NCI-H748 (cell line): Measurements from ENCODE around the gene ASL.
"Not testable (repeated sequence)": the region's sequence is repeated elsewhere in the genome, so short reads cannot be mapped to it uniquely, and the experiment has no call there.

Experiments used
- DNase-seq: peaks from one replicate; lab custom pipeline; 2025; ENCODE audit not compliant: unreplicated experiment; lab: John Stamatoyannopoulos, UW

ASL gene

DNA sequence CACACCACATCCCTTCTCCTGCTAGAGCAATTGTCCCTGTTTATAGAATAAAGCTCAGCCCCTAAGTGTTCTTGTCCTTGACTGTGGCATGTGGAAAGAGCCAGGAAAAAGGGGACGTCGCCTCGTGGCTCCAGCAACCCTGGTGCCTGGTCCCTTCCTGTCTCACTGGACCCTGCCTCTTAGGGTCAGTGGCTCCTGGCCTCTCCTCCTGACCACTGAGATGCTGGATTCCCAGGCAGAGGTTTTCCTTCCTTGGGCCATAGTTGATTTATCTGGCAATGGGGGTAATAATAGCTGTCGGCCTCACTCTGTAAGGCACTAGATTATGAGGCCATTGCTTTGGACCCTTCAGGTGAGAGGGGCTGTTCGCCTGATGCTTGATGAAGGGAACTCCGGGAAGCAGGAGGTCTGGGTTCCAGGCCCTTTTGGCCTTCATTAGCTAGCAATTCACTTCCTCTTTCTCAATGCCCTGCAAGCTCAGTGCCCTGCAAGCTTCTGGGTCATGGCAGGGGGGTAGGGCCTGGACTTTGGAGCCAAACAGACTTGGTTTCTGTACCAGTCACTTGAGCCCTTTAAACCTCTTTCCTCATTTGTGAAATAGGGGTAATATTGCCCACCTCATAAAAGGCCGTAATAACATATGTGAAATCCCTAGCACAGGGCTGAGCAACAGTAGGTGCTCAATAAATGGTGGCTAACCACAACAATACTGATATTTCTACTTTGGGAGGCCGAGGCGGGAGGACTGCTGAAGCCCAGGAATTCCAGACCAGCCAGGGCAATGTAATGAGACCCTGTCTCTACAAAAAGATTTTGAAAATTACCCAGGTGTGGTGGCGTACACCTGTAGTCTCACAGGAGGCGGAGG lies 1.1 kb downstream of the ASL start:
- DNase-seq, result no peak

DNA sequence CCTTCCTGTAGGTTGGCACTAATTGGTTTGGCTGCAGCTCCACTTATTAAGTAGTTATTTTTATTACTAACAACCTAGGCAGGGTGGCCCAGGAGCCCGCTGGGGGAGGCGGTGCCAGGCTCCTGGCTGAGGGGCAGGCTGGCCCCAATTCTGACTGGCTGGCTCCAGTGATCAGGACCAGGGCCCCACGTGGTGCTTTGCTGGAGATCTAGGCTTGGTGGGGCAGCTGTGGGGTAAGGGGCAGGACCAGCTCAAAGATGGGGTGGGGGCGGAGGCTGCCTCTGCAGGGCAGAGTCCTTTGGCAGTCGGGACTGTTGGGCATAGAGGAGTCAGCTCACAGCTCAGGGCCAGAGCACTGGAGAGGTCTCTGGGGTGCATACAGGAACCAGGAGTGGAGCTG lies 2.4 kb downstream of the ASL start:
- no peak for DNase-seq

DNA sequence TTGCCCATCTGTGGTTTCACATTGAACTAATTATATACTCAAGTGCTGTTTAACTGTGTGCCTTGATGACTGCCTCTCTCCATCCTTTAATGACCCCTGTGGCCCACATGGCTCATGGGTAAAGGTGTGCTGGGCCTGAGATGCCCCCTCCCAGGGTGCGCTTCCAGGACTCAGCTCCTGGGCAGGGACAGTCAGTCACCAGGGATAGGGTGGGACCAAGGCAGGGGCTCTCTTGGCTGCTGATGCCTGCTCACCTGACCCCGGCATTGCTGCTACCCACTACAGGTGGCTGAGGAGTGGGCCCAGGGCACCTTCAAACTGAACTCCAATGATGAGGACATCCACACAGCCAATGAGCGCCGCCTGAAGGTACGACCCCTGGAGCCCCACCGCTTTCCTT lies 6.5 kb downstream of the ASL start:
- no peak for DNase-seq

DNA sequence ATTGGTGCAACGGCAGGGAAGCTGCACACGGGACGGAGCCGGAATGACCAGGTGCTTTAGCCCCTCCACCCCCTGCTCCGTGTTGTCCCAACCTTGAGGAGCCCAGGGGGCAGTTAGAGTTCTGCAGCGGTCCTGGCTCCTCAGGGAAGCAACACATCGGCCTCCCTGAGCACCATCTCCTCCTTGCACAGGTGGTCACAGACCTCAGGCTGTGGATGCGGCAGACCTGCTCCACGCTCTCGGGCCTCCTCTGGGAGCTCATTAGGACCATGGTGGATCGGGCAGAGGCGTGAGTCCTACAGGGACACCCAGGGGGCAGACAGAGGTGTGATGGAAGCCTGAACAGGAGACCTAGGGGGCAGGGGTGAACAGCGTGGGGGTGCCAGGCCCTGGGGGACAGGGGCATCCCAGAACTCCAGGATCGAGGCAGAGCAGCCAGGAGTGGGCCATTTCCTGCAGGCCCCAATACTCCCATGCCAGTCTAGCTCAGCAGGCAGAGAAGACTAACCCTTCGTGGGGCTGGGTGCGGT lies 7.3 kb downstream of the ASL start:
- DNase-seq, result no peak

DNA sequence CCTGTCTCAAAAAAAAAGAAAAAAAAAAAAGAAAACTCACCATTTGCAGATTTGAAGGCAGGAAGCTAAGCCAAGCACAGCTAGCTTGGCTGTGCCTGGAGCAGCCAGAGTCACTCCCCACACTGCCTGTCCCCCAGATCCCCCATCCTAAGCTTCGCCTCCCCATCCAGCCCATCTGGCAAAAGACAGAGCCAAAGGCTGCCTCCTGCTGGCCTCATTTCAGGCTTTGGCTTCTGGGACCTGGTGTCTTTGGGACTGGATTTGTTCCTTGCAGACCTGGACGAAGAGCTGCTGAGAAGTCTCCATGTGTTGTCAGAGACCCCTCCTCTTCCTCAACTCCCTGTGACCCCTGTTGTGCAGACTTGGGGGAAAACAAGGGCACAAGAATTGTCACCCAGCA lies 8.1 kb downstream of the ASL start:
- no peak for DNase-seq

DNA sequence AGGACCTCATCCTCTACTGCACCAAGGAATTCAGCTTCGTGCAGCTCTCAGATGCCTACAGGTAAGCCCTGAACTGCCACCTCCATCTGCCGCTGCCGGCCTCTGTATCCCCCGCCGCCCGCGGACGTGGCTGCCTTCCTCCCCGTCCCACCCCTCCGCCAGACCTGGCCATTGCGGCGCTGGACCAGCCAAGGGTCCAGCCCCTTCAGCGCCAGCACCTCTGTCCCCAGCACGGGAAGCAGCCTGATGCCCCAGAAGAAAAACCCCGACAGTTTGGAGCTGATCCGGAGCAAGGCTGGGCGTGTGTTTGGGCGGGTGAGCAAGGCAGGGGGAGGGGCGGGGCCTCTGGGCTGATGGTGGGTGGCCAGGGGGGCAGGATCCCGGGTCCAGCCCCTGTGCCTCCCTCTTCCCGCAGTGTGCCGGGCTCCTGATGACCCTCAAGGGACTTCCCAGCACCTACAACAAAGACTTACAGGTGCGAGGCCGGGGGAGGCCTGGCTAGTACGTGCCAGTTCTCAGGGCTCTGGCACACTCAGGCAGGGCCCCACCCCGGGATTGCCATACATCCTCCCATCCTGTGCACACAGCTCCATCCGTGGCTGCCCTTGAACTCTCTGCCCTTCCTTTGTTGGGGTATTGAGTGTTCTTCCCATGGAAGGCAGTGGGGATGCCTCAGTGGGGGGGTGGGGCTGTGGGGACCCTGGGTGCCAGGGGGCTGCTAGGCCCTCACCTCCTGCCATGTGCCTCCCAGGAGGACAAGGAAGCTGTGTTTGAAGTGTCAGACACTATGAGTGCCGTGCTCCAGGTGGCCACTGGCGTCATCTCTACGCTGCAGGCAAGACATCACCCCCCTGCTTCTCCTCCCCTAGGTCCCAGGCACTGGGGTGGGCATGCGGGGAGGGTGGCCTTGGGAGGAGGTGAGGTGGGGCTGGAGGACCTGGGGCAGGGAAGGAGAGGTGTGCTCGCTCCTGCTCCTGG lies 13.5 kb downstream of the ASL start:
- no peak for DNase-seq

DNA sequence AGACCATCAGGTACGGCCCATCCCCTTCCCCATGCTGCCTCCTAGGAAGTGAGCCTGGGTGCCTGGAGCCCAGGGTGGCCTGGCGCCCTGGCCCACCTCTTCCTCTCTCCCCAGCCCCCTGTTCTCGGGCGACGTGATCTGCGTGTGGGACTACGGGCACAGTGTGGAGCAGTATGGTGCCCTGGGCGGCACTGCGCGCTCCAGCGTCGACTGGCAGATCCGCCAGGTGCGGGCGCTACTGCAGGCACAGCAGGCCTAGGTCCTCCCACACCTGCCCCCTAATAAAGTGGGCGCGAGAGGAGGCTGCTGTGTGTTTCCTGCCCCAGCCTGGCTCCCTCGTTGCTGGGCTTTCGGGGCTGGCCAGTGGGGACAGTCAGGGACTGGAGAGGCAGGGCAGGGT lies 17.0 kb downstream of the ASL start:
- no peak for DNase-seq

DNA sequence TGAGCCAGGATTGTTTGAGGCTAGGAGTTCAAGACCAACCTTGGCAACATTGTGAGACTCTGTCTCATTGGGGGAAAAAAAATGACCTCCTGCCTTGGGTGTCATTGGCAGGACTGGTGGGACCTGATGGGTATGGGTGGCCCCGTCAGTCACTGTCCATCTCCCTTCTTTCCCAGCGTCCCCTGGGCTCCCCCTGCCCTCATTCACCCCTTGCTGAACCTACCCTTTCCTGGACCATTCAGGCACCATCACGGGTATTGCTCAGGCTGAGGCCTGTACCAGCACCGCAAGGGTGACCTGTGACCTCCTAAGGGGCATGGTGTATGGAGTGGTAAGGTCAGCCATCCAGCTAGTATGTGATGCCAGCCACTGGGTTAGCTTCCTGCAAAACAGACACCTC lies 19.4 kb downstream of the ASL start:
- no peak for DNase-seq

DNA sequence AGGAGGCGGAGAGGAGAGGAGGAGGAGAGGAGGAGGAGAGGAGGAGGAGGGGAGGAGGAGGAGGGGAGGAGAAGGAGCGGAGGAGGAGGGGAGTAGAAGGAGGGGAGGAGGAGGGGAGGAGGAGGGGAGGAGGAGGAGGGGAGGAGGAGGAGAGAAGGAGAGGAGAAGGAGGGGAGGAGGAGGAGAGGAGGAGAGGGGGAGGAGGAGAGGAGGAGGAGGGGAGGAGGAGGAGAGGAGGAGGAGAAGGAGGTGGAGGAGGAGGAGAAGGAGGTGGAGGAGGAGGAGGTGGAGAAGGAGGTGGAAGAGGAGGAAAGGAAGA lies 23.6 kb downstream of the ASL start:
- no peak for DNase-seq

DNA sequence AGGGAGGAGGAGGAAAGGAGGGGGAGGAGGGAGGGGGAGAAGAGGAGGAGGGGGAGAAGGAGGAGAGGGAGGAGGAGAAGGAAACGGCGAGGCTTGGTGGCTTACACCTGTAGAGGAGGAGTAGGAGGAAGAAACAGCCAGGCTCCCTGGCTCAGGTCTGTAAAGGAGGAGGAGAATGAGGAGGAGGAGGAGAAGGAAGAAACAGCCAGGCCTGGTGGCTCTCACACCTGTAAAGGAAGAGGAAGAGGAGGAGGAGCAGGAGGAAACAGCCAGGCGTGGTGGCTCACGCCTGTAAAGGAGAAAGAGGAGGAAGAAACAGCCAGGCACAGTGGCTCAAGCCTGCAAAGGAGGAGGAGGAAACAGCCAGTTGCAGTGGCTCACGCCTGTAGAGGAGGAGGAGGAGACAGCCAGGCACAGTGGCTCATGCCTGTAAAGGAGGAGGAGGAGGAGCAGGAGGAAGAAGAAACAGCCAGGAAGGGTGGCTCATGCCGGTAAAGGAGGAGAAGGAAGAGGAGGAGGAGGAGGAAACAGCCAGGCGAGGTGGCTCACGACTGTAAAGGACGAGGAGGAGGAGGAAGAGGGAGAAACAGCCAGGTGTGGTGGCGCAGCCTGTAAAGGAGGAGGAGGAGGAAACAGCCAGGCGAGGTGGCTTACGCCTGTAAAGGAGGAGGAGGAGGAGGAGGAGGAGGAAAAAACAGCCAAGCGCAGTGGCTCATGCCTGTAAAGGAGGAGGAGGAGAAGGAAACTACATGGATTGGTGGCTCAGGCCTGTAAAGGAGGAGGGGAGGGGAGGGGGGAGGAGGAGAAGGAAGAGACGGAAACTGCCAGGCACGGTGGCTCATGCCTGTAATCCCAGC lies 24.2 kb downstream of the ASL start:
- peak; percentile 73 for DNase-seq

DNA sequence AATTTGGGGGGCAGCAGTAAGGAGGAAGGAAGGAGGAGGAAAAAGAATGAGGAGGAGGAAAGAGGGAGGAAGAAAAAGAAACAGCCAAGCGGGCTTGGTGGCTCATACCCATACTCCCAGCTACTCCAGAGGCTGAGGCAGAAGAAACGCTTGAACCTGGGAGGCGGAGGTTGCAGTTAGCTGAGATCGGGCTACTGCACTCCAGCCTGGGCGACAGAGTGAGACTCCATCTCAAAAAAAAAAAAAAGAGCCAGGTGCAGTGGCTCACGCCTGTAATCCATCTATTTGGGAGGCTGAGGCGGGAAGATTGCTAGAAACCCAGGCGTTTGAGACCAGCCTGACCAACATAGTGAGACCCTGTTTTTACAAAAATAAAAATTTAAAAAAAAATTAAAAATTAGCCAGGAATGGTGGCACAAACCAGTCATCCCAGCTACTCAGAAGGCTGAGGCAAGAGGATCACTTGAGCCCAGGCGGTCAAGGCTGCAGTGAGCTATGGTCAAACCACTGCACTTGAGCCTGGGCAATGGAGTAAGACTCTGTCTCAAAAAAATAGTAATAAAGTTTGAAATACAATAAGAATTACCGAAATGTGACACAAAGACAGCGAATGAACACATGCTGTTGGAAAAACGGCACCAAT lies 24.9 kb downstream of the ASL start:
- peak; percentile 61 for DNase-seq

DNA sequence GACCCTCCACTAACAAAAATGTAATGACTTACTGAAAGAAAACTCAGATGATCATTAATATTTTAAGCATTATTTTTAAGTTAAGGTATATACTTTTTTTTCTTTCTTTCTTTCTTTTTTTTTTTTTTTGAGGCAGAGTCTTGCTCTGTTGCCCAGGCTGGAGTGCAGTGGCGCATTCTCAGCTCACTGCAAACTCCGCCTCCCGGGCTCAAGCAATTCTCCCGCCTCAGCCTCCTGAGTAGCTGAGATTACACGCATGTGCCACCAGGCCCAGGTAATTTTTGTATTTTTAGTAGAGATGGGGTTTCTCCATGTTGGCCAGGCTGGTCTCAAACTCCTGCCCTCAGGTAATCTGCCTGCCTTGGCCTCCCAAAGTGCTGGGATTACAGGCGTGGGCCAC lies 26.5 kb downstream of the ASL start:
- not testable (repeated sequence) for DNase-seq

DNA sequence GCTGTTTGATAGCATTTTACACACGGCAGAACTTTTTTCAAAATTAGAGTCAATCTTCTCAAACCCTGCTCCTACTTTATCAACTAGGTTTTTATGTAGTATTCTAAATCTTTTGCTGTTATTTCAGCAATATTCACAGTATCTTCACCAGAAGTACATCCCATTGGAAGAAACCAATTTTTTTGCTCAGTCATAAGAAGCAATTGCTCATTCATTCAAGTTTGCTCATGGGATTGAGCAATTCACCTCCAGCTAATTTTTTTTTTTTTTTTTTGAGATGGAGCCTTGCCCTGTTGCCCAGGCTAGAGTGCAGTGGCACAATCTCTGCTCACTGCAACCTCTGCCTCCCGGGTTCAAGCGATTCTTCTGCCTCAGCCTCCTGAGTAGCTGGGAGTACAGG lies 28.4 kb downstream of the ASL start:
- not testable (repeated sequence) for DNase-seq

DNA sequence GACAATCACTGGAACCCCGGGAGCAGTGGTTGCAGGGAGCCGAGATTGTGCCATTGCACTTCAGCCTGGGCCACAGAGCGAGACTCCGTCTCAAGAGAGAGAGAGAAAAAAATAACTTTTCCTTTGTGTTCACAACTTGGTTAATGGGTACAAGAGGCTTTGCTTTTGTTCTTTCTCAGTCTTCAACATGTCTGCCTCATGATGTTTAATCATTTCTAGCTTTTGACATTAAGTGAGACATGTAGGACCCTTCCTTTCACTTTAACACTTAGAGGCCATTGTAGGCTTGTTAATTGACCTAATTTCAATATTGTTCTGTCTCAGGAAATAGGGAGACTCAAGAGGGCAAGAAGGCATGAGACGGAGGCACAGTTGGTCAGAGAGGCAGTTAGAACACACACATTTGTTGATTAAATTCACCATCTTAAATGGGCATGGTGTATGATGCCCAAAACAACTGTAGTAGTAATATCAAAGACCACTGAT lies 29.7 kb downstream of the ASL start:
- no peak for DNase-seq

DNA sequence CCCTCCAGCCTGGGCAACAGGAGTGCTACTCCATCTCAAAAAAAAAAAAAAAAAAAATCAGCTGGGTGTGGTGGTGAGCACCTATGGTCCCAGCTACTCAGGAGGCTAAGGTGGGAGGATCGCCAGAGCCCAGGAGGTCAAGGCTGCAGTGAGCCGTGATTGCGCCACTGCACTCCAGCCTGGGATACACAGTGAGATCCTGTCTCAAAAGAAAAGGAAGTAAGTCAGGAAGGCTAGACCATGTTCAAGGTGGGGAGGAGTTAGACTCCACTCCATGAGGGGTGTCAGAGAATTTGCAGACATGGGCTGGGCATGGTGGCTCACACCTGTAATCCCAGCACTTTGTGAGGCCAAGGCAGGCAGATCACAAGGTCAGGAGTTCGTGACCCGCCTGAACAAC lies 32.8 kb downstream of the ASL start:
- DNase-seq, result not testable (repeated sequence)

DNA sequence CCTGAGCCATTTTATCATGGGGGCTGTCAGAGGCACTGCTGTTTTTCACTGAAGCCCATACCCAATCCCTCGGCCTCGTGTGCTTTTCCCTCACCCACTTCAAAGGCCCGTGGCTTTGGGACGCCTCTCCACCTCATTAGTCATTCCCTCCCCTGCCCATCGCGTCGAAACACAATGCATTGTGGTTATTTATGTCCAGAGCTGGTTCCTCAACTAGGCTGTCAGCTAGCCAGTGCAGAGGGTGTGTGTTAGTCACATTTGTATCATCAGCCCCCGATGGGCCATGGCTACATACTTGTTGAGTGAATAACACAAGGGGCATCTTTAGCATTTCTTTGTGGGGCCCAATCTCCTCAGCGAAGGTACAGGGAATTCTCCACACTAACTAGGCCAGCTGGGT lies 35.2 kb downstream of the ASL start:
- no peak for DNase-seq

DNA sequence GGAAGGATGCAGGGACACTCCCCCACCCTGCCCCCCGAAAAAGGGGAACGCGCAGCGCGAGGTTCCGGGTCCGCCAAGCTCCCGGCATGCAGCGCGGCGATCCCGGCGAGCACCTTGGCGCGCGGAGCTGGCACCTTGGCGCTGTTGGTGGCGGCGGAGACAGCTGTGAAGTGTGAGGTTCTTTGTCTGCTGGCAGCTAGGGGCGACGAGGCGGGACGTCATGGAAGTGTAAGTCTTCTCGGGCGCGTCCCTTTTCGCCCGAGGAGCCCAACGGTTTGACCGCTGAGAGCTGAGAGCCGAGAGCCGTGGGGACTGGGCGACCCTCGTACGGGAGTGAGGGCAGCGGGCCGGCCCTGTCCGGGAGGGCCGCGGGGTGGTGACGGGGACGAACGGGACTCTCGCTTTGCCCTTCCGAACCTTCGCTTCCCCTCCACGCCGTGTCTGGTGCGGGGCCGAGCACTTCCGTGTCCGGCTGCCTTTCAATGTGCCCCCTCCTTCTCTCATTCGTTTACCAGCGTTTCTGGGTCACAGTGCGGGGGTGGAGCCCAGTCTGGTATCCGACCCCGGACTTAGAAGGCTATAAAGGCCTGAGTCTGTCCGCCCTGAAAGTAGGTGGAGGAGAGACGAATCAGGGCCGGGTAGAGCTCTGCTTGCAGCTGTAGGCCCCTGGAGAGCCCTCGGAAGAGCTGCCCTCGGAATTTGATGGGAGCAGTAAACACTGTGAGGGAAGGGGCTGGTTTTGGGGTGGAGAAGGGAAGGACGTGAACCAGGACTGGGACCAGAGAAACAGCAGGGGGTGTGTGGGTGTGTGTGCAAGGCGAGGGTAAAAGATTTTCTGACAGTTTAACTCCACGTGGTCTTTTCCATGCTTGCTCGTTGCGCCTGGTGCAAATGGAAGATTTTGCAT lies 39.4 kb downstream of the ASL start, which contains the start of gene CRCP:
Gene CRCP (plus strand): TSS at position 105 of the 907 bp plus-strand sequence. CDS start 116 bp downstream, at position 221.
- DNase-seq, result peak; percentile 83

DNA sequence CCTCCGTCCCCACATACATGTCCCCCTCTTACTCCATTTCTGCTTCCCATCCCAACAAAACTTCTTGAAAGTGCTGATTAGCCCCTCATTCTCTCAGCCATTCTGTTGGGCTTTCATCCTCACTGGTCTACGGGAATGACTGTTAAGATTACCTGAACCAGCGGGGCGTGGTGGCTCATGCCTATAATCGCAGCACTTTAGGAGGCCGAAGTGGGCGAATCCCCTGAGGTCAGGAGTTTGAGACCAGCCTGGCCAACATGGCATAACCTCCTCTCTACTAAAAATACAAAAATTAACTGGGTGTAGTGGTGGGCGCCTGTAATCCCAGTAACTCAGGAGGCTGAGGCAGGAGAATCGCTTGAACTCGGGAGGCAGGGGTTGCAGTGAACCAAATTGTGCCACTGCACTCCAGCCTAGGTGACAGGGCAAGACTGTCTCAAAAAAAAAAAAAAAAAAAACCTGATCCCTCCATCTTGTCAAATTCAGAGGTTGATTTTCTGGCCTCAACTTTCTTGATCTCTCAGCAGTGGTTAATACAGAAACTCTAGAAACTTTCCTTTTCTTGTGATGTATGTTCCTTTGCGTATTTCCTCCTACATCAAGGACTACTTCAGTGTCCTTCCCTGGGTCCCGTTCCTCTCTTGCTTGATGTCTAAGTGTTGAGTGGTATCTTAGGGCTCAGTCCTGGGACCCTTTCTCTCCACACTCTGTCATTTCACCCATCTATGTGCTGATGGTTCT lies 41.2 kb downstream of the ASL start:
- DNase-seq, result not testable (repeated sequence)
